Colonic mucosa (tissue), 4 donors: ENCODE results near the gene OLFML2A. TPM values are rescaled to one million over a fixed set of nuclear protein-coding genes. Genes with fewer than 3 reads are reported as not detected.

Source experiments
- DNase-seq: peaks from one replicate; pipeline ENCODE4 v3.0.0-alpha.2; 2020
- H3K27ac ChIP-seq: fragments of 200-600 bp; one replicate; pipeline ENCODE4 v1.8.0; 2021
- H3K27me3 ChIP-seq: fragments of 200-600 bp; one replicate; pipeline ENCODE4 v1.8.0; 2021
- H3K36me3 ChIP-seq: fragments of 200-600 bp; one replicate; pipeline ENCODE4 v1.8.0; 2021
- H3K4me1 ChIP-seq: fragments of 200-600 bp; one replicate; pipeline ENCODE4 v1.8.0; 2021; ENCODE audit warnings: mild to moderate bottlenecking
- H3K4me3 ChIP-seq: fragments of 200-600 bp; one replicate; pipeline ENCODE4 v1.8.0; 2021
- H3K9ac ChIP-seq, 2 donors: one replicate each; pipeline ENCODE4 v1.7.0; 2013; ENCODE audit warnings: control low read depth in 2 of 2, low read depth in 2 of 2, low read length in 2 of 2
- H3K9me3 ChIP-seq: fragments of 200-600 bp; one replicate; pipeline ENCODE4 v1.8.0; 2021
- CTCF ChIP-seq: fragments of 200-600 bp; IDR thresholded peaks from one replicate; pipeline ENCODE4 v1.8.0; 2022; ENCODE audit warnings: antibody characterized with exemption, mild to moderate bottlenecking
- intact Hi-C: fragments of 100-400 bp; cut with DNase I; formaldehyde crosslinking; loops from one replicate; pipeline ENCODE4 v1.14.1; 2022
- total RNA-seq, 2 donors: library from RNA; stranded (reverse); fragmentation: NEBNext Ultra II Directional in 1 of 2; extraction: Animal tissue kit (Norgen Biotek cat#: 25700) in 1 of 2; gene quantifications; one replicate each; pipeline ENCODE4 v1.2.1, GENCODE V29; 2021
- donor health status: healthy.
- donor health status: DM: no; HTN: no; CAD: no.
- donor health status: DM: no; HTN: no; CAD: no.

Gene OLFML2A
- total RNA-seq, 2 donors from 2014 or later = 2.9 to 12.1 TPM

DNA sequence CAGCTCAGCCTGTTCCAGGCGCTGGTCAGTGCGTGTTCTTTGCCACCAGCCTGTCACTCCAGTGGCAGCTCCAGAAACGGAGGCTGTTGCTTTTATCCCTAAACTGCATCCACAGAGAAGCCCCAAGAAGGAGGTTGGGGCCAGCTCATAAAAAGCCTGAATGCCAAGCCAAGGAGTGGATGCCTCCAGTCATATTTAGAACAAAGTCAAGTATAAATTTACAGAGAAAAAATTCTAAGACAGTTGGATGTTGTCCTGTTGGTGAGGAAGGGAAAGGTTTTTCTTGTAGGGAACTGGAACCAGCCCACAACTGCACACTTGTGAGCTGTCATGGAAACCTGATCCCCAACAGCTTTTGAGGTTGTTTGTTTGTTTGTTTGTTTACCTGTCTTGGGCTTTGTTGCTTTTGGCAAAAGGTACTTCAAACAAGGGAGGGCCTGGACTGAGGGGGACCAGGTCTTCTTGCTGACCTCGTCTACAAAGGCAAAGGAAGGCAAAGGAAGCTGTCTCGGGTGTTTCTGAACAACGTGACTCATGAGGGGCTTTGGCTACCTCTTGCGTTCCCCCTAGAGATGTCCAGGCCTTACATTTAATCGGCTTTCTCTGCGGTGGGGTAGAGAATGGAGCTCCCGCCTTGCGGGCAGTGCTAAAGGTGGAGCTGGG, 36.7 kb downstream of the OLFML2A start:
- H3K36me3 ChIP-seq = no peaks in the 10 kb centered on the region
- no peaks in the 10 kb centered on the region for H3K9me3 ChIP-seq
- H3K27ac ChIP-seq = no peak overlapping the region
- no peaks in the 10 kb centered on the region for H3K4me1 ChIP-seq
- H3K27me3 ChIP-seq = no peaks in the 10 kb centered on the region
- intact Hi-C loops = no loop called here
- TF ChIP-seq CTCF = no peak
- no peak for DNase-seq
- no peak overlapping the region for H3K9ac ChIP-seq
- no peak overlapping the region for H3K4me3 ChIP-seq

DNA sequence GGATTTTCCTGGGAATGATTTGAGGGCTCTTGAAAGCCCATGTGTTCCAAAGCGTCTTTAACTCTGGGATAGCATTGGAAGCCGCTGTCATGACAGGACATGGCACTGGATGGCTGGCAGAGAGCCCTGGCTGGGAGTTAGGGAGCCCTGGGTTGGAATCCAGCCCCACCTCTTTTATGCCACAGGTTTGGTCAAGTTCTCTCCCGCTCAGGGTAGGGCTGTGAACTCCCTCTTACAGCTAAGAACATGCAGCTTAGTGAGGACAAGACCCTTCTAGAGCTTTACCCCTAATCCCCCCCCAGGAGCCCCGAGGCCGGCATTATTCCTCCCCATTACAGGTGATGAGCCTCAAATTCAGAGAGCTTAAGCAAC, 37.2 kb downstream of the OLFML2A start:
- TF ChIP-seq CTCF = no peak
- DNase-seq = no peak
- no peaks in the 10 kb centered on the region for H3K36me3 ChIP-seq
- intact Hi-C loops = no loop called here
- no peak overlapping the region for H3K9ac ChIP-seq
- H3K27me3 ChIP-seq = no peaks in the 10 kb centered on the region
- H3K9me3 ChIP-seq = no peaks in the 10 kb centered on the region
- H3K4me3 ChIP-seq = no peak overlapping the region
- H3K4me1 ChIP-seq = no peaks in the 10 kb centered on the region
- no peak overlapping the region for H3K27ac ChIP-seq

- Histone ChIP-seq H3K9ac (no peak overlapping the region), H3K27me3 (no peaks in the 10 kb centered on the region), H3K9me3 (no peaks in the 10 kb centered on the region), H3K4me3 (no peak overlapping the region), H3K27ac (no peak overlapping the region), H3K36me3 (no peaks in the 10 kb centered on the region), H3K4me1 (no peaks in the 10 kb centered on the region)
- no peak for TF ChIP-seq CTCF
- intact Hi-C loops = no loop called here
- DNase-seq = no peak
Measured at GRCh38 chr9:124815601-124816000, 38.7 kb downstream of the OLFML2A start.

- Histone ChIP-seq H3K9ac (no peak overlapping the region), H3K36me3 (no peaks in the 10 kb centered on the region), H3K27me3 (no peaks in the 10 kb centered on the region), H3K9me3 (no peaks in the 10 kb centered on the region), H3K27ac (no peak overlapping the region), H3K4me1 (no peaks in the 10 kb centered on the region), H3K4me3 (no peak overlapping the region)
- intact Hi-C loops = no loop called here
- no peak for DNase-seq
- no peak for TF ChIP-seq CTCF
Measured at GRCh38 chr9:124818431-124819281, 41.7 kb downstream of the OLFML2A start.

DNA sequence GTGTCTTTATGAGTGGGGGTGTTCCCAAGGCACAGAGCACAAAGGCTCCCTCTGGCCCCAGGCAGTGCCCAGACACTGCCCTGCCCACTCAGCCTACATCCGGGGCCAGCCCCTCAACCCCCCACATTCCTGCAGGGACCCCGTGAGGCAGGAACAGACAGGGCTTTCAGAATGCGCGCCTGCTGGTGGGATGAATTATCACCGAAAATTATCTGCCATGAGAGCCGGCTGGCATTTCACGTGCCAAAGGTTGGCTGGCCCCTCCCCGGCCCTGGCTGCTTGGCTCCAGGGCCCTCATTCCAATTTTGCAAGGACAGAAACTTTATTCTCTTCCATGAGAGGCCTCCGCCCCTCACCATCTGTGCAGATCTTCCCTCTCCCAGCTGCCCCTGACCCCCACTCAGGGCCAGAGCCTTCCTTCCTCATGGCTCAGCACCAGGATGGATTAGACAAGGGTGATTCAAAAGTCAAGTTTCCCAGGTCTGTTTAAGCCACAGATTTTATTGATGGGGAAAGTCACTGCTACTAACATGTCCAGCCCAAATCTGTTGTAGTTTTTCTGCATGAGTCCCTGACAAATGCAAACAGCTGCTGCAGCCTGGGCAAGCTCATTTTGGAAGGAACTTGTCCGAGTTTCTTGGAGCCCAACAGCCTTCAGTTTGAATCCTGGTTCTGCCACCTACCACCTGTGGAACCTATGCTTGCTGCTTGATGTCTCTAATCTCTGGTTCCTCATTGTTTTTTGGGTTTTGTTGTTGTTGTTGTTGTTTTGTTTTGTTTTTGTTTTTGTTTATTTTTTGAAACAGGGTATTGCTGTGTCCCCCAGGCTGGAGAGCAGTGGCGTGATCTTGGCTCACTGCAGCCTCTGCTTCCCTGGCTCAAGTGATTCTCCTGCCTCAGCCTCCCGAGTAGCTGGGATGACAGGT, 44.0 kb downstream of the OLFML2A start:
- no peaks in the 10 kb centered on the region for H3K27me3 ChIP-seq
- no peak overlapping the region for H3K27ac ChIP-seq
- no peaks in the 10 kb centered on the region for H3K36me3 ChIP-seq
- H3K9me3 ChIP-seq = no peaks in the 10 kb centered on the region
- H3K4me1 ChIP-seq = no peaks in the 10 kb centered on the region
- intact Hi-C loops = no loop called here
- no peak overlapping the region for H3K4me3 ChIP-seq
- DNase-seq = no peak
- no peak overlapping the region for H3K9ac ChIP-seq
- no peak for TF ChIP-seq CTCF
